ENCODE data around the gene KAZALD1.

- TF ChIP-seq POLR2A (IDR thresholded peaks at IDR 0.05) (no peak), CTCF (IDR thresholded peaks at IDR 0.05) (no peak)
Observed at GRCh38 chr10:101101372-101101881, 39.6 kb downstream of the KAZALD1 start.

Measured in lower leg skin (tissue), 3 donors.